ENCODE results near the gene SLX9. TPM values are rescaled to one million over a fixed set of nuclear protein-coding genes. Genes with fewer than 3 reads are reported as not detected.

SLX9 gene
- total RNA-seq, 1 donor from 2014 or later = 0.75 TPM

DNA sequence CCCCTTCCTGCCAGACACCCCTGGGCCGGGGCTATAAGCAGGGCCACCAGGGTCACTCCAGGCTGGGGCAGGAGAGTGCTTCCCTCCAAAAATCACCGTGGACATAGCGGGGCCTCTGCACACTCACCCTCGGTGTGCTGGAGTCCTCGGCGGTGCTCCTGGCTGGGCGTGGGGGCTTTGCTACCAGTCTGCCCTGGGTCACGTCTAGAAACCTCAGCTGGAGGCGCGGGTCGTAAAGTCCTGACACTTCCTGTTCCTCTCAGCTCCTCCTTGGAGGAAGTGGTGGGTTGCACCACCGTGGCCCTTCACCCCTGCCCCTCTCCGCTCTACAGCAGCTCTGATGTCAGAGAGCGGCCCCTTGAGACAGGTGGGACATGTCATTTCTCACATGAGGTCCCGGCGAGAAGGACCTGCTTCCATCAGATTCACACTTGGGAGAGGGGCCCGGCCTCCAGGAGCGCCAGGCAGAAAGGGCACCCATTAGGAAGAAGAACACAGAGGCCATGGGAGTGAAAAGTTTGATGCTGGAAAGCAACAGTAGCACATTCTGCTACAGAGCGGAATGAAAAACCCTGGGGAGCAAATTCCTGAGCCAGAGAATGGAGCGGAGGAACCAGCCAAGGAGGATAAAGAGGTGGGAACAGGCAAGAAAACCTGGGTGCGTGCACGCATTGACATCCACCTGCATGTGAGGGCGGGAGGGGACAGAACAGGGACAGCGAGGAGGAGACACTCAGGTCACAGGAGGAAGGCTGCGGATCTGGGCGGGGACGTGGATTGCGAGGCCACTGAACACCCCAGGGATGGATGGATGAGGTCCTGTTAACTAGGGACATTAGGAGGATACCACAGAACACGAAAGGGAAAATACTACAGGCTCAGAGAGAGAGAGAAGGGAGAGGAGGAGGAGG, 18.9 kb upstream of the SLX9 start, which contains the start of gene ITGB2:
Gene ITGB2, minus strand, starts transcription at position 206 of the 911 bp plus-strand sequence. CDS start 10,117 bp downstream, outside the sequence.
- Histone ChIP-seq H3K4me1 (peaks cover 0 to 12% of the 10 kb centered on the region in 2 donors), H3K9me3 (no peaks in the 10 kb centered on the region), H3K36me3 (no peaks in the 10 kb centered on the region), H3K27me3 (no peaks in the 10 kb centered on the region), H3K27ac (no peak within 1 kb of the TSS), H3K4me3 (peak within 1 kb of the TSS; percentile 30 to 55)
- TF ChIP-seq CTCF (IDR thresholded peaks at IDR 0.05) = no peak
- intact Hi-C loops (cut with DNase I) = no loop called here
- peak in 1 of 2 donors; percentile 79 for DNase-seq (ENCODE audit: low spot score in 2 of 2)

GRCh38 chr21:44921928-44922327, 17.9 kb upstream of the SLX9 start:
- no peak for DNase-seq (ENCODE audit: low spot score in 2 of 2)
- intact Hi-C loops (cut with DNase I) = no loop called here
- no peak for TF ChIP-seq CTCF (IDR thresholded peaks at IDR 0.05)

GRCh38 chr21:44923480-44924084, 16.2 kb upstream of the SLX9 start:
- intact Hi-C loops (cut with DNase I) = no loop called here
- DNase-seq (ENCODE audit: low spot score in 2 of 2) = no peak

More at GRCh38 chr21:44921928-44922327, 17.9 kb upstream of the SLX9 start:
- Histone ChIP-seq H3K4me3 (no peak overlapping the region), H3K9me3 (no peaks in the 10 kb centered on the region), H3K36me3 (no peaks in the 10 kb centered on the region), H3K27me3 (no peaks in the 10 kb centered on the region), H3K4me1 (peaks cover 0 to 12% of the 10 kb centered on the region in 2 donors), H3K27ac (no peak overlapping the region)

GRCh38 chr21:44924606-44925377, 15.0 kb upstream of the SLX9 start:
- Histone ChIP-seq H3K27me3 (no peaks in the 10 kb centered on the region), H3K36me3 (no peaks in the 10 kb centered on the region), H3K27ac (peak overlapping the region; percentile 20 to 23), H3K4me3 (no peak overlapping the region), H3K4me1 (peaks cover 0 to 12% of the 10 kb centered on the region in 2 donors), H3K9me3 (no peaks in the 10 kb centered on the region)
- intact Hi-C loops (cut with DNase I) = no loop called here
- no peak for TF ChIP-seq CTCF (IDR thresholded peaks at IDR 0.05)
- DNase-seq (ENCODE audit: low spot score in 2 of 2) = no peak

More at GRCh38 chr21:44923480-44924084, 16.2 kb upstream of the SLX9 start:
- no peak overlapping the region for H3K27ac ChIP-seq
- peaks cover 0 to 12% of the 10 kb centered on the region in 2 donors for H3K4me1 ChIP-seq
- TF ChIP-seq CTCF (IDR thresholded peaks at IDR 0.05) = no peak
- no peaks in the 10 kb centered on the region for H3K9me3 ChIP-seq
- no peak overlapping the region for H3K4me3 ChIP-seq
- no peaks in the 10 kb centered on the region for H3K36me3 ChIP-seq
- no peaks in the 10 kb centered on the region for H3K27me3 ChIP-seq

DNA sequence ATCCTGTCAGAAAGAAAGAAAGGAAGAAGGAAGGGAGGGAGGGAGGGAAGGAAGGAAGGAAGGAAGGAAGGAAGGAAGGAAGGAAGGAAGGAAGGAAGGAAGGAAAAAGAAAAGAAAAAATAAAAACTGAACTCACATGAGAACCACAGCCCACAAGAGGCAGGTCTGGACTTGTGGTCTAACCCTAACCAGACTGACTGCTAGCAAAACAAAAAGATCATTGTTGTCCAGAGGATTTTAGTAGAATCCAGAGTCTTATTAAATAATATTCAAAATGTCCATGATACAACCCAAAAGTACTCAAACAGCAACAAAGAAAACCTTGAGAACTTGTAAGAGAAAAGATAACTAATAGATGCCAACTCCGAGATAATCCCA, 14.5 kb upstream of the SLX9 start:
- Histone ChIP-seq H3K4me3 (no peak overlapping the region), H3K36me3 (no peaks in the 10 kb centered on the region), H3K27ac (peak overlapping the region; percentile 20 to 23), H3K4me1 (peaks cover 0 to 12% of the 10 kb centered on the region in 2 donors), H3K9me3 (no peaks in the 10 kb centered on the region), H3K27me3 (no peaks in the 10 kb centered on the region)
- intact Hi-C loops (cut with DNase I) = no loop called here
- no peak for DNase-seq (ENCODE audit: low spot score in 2 of 2)
- no peak for TF ChIP-seq CTCF (IDR thresholded peaks at IDR 0.05)
